CD4-positive, alpha-beta T cell treated with Interleukin-1 beta for 1 hour (primary cell): ENCODE results near the gene ZMAT1.
A peak's percentile ranks its signal among the peaks of the same experiment; 100 is the strongest.
"Not testable (repeated sequence)": the region's sequence is repeated elsewhere in the genome, so short reads cannot be mapped to it uniquely, and the experiment has no call there.

ENCODE experiments used
- DNase-seq, 2 donors: peaks; one replicate each; pipeline ENCODE4 v3.0.0-alpha.2; 2020 to 2022

The ZMAT1 gene

GRCh38 chrX:101931488-101932248 is at the start of gene ZMAT1:
ZMAT1 (minus strand) TSS chrX:101932027; CDS start chrX:101932008, 19 bp downstream.
- peak; percentile 93 to 94 for DNase-seq

GRCh38 chrX:101977106-101977505 is 45.3 kb upstream of the ZMAT1 start:
- no peak for DNase-seq

GRCh38 chrX:101973066-101973465 is 41.2 kb upstream of the ZMAT1 start:
- DNase-seq = no peak

GRCh38 chrX:101964923-101965539 is 33.2 kb upstream of the ZMAT1 start:
- DNase-seq = not testable (repeated sequence)

- no peak for DNase-seq
Observed at GRCh38 chrX:101958139-101958538, 26.3 kb upstream of the ZMAT1 start.

GRCh38 chrX:101957174-101957573 is 25.3 kb upstream of the ZMAT1 start:
- DNase-seq = no peak

GRCh38 chrX:101956556-101956955 is 24.7 kb upstream of the ZMAT1 start:
- DNase-seq = no peak

- DNase-seq = no peak
Observed at GRCh38 chrX:101950581-101950980, 18.8 kb upstream of the ZMAT1 start.

GRCh38 chrX:101932249-101932570 is 383 bp upstream of the ZMAT1 start:
- no peak for DNase-seq

GRCh38 chrX:101931136-101931487 is 715 bp downstream of the ZMAT1 start:
- DNase-seq = no peak

- no peak for DNase-seq
Observed at GRCh38 chrX:101925733-101926132, 6.1 kb downstream of the ZMAT1 start.

GRCh38 chrX:101918751-101919150 is 13.1 kb downstream of the ZMAT1 start:
- no peak for DNase-seq

GRCh38 chrX:101906136-101906796 is 25.6 kb downstream of the ZMAT1 start:
- DNase-seq = no peak

GRCh38 chrX:101904996-101905395 is 26.8 kb downstream of the ZMAT1 start:
- no peak for DNase-seq
